ENCODE measurements around the gene PARD3B.

DNA sequence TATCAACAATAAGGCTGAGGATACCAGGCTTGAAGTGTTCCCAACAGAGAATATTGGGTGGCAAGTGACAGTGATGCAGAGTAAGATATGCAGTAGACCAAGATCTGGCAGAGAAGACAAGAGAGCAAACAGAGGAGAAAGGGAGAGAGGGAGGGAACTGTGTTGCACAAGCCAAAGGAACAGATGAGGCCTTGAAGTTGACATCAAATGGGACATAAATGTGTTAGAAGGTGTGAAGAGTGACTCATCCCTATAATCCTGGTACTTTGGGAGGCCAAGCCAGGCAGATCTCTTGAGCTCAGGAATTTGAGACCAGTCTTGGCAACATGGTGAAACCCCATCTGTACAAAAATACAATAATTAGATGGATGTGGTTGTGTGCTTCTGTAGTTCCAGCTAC, 342.9 kb downstream of the PARD3B start:
- TF ChIP-seq, protein P1, sequence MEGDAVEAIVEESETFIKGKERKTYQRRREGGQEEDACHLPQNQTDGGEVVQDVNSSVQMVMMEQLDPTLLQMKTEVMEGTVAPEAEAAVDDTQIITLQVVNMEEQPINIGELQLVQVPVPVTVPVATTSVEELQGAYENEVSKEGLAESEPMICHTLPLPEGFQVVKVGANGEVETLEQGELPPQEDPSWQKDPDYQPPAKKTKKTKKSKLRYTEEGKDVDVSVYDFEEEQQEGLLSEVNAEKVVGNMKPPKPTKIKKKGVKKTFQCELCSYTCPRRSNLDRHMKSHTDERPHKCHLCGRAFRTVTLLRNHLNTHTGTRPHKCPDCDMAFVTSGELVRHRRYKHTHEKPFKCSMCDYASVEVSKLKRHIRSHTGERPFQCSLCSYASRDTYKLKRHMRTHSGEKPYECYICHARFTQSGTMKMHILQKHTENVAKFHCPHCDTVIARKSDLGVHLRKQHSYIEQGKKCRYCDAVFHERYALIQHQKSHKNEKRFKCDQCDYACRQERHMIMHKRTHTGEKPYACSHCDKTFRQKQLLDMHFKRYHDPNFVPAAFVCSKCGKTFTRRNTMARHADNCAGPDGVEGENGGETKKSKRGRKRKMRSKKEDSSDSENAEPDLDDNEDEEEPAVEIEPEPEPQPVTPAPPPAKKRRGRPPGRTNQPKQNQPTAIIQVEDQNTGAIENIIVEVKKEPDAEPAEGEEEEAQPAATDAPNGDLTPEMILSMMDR (IDR thresholded peaks at IDR 0.05): no peak
- no peak for TF ChIP-seq POLR2AphosphoS5 (IDR thresholded peaks at IDR 0.05; ENCODE audit: low read depth, low read length)

Measured in Panc1 (cell line).